Prostate gland (tissue), 2 donors: ENCODE results near the gene CHERP. TPM values are rescaled to one million over a fixed set of nuclear protein-coding genes. Genes with fewer than 3 reads are reported as not detected.

Experiments
- DNase-seq: peaks from one replicate; pipeline ENCODE4 v3.0.0-alpha.2; 2019; ENCODE audit warnings: low spot score
- H3K27ac ChIP-seq, 2 donors: fragments of 200-600 bp; sonication (generic); 2 replicates each; pipeline ENCODE4 v1.5.1; 2017 to 2019
- H3K27me3 ChIP-seq: fragments of 200-600 bp; sonication (generic); replicated peaks from 2 replicates; pipeline ENCODE4 v1.5.1; 2019; ENCODE audit not compliant: insufficient read depth
- H3K36me3 ChIP-seq, 2 donors: fragments of 200-600 bp; sonication (generic); 1 replicate in 1 of 2; 2 replicates in 1 of 2; pipeline versions ENCODE4 v1.5.1 to v1.8.1; 2017 to 2019
- H3K4me1 ChIP-seq: fragments of 200-600 bp; sonication (generic); replicated peaks from 2 replicates; pipeline ENCODE4 v1.5.1; 2019
- H3K4me3 ChIP-seq, 2 donors: fragments of 200-600 bp; sonication (generic); 2 replicates each; pipeline ENCODE4 v1.5.1; 2017 to 2019
- H3K9me3 ChIP-seq: fragments of 200-600 bp; sonication (generic); 2 replicates; pipeline ENCODE4 v1.5.1; 2017
- POLR2A ChIP-seq: fragments of 450-650 bp; IDR thresholded peaks from one replicate; pipeline ENCODE4 v1.6.1; 2016; ENCODE audit warnings: antibody characterized with exemption, mild to moderate bottlenecking
- POLR2AphosphoS5 ChIP-seq: sonication (generic); formaldehyde crosslinking; IDR thresholded peaks from one replicate; pipeline ENCODE4 v1.6.1; 2017; ENCODE audit warnings: antibody characterized with exemption
- WGBS: methylation state at CpG from one replicate; pipeline ENCODE4 v1.1.5; 2018; 5-methylcytosine and 5-hydroxymethylcytosine counted together
- intact Hi-C: fragments of 100-400 bp; cut with DNase I; formaldehyde crosslinking; loops from one replicate; pipeline ENCODE4 v1.14.2; 2022
- total RNA-seq, 2 donors: library from RNA; depleted of rRNA; stranded (reverse); fragments of >200 nt; gene quantifications; one replicate each; pipeline ENCODE4 v1.1.0, GENCODE V29; 2016
- TF ChIP-seq, protein P1 (sequence below), 4 experiments: fragments of 200-600 bp in 2 of 4; fragments of 450-650 bp in 2 of 4; sonication (generic) in 2 of 4; IDR thresholded peaks; 1 replicate in 3 of 4; 2 replicates in 1 of 4; pipeline ENCODE4 v1.5.1; 2016 to 2019; ENCODE audit warnings: antibody characterized with exemption in 4 of 4, mild to moderate bottlenecking in 2 of 4, moderate library complexity in 2 of 4

Gene CHERP
- total RNA-seq, 2 donors from 2014 or later, result 20.9 to 32.7 TPM

DNA sequence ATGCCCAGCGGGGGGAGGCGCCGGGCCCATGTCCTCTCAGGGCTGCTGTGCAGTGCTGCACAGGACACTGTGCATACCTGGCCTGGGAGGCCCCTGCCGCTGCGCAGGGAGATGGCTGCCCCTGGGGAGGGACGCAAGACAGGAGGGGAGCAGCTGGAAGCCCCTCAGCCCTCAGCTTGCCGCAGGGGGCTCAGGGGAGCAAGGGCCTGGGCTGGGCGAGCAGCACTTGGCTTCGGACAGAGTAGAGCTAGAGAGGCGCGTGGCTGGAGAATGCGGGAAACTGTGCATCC lies 10.9 kb downstream of the CHERP start:
- WGBS, result 97% methylated on average over 12 of the region's 12 CpGs
- Histone ChIP-seq H3K4me3 (no peak overlapping the region), H3K36me3 (peaks cover 45 to 75% of the 10 kb centered on the region in 2 donors), H3K27me3 (no peaks in the 10 kb centered on the region), H3K4me1 (no peaks in the 10 kb centered on the region), H3K27ac (no peak overlapping the region), H3K9me3 (no peaks in the 10 kb centered on the region)
- intact Hi-C loops, result no loop called here
- TF ChIP-seq, protein P1, sequence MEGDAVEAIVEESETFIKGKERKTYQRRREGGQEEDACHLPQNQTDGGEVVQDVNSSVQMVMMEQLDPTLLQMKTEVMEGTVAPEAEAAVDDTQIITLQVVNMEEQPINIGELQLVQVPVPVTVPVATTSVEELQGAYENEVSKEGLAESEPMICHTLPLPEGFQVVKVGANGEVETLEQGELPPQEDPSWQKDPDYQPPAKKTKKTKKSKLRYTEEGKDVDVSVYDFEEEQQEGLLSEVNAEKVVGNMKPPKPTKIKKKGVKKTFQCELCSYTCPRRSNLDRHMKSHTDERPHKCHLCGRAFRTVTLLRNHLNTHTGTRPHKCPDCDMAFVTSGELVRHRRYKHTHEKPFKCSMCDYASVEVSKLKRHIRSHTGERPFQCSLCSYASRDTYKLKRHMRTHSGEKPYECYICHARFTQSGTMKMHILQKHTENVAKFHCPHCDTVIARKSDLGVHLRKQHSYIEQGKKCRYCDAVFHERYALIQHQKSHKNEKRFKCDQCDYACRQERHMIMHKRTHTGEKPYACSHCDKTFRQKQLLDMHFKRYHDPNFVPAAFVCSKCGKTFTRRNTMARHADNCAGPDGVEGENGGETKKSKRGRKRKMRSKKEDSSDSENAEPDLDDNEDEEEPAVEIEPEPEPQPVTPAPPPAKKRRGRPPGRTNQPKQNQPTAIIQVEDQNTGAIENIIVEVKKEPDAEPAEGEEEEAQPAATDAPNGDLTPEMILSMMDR (IDR thresholded peaks at IDR 0.05), result no peak
- TF ChIP-seq POLR2A (no peak), POLR2AphosphoS5 (no peak)
- no peak for DNase-seq

DNA sequence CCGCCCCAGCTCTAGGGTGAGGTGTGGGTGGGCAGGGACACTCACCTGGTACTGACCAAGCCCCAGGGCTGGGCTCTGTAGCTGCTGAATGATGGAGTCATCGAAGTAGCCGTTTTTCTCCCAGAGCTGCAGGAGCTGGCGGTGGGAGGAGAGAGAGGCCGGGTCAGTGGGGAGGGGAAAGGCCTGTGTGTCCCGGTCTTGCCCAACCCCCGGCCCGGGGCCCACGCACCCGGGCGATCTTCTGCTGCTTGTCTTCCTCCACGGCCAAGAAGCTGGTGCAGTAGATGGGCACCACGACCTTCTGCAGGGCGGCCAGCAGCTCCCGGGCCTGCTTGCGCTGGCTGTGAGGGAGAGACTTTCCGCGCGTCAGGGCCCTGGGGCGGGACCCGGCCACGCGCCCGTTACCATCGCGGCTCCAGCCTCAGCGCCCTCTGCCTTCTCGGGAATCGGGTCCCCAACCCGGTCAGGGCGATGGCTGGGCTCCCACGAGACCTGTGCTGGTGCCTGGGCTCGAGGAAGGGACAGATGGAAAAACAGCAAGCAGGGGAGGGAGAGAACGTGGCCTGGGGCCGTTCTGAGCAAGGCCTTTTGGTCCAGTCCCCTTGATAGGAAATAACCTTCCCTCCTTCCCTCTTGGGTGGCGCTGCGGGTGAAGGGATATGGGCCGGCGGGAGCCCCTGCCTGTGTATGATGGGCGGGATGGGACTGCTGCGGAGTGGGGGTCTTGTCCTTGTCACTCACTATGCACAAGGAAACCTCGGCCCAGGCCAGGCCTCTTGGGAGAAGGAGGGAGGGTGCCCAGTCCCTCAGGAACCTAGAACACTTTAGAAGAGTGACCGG lies 11.5 kb downstream of the CHERP start:
- Histone ChIP-seq H3K27ac (no peak overlapping the region), H3K36me3 (peaks cover 45 to 80% of the 10 kb centered on the region in 2 donors), H3K9me3 (no peaks in the 10 kb centered on the region), H3K4me3 (no peak overlapping the region), H3K4me1 (no peaks in the 10 kb centered on the region), H3K27me3 (no peaks in the 10 kb centered on the region)
- TF ChIP-seq POLR2A (no peak), POLR2AphosphoS5 (no peak)
- TF ChIP-seq, protein P1 (IDR thresholded peaks at IDR 0.05), result no peak
- intact Hi-C loops, result no loop called here
- 87% methylated on average over 43 of the region's 43 CpGs for WGBS
- no peak for DNase-seq

GRCh38 chr19:16529466-16530144 lies 12.6 kb downstream of the CHERP start:
- Histone ChIP-seq H3K4me3 (no peak overlapping the region), H3K27me3 (no peaks in the 10 kb centered on the region), H3K9me3 (no peaks in the 10 kb centered on the region), H3K4me1 (no peaks in the 10 kb centered on the region), H3K27ac (no peak overlapping the region), H3K36me3 (peaks cover 45 to 80% of the 10 kb centered on the region in 2 donors)
- 89% methylated on average over 25 of the region's 25 CpGs for WGBS
- DNase-seq, result no peak
- intact Hi-C loops, result no loop called here
- no peak for TF ChIP-seq POLR2A
- no peak for TF ChIP-seq POLR2AphosphoS5
- TF ChIP-seq, protein P1 (IDR thresholded peaks at IDR 0.05), result no peak

- TF ChIP-seq, protein P1 (IDR thresholded peaks at IDR 0.05), result peak in 3 of 4 experiments; percentile 9 to 28 (median 16)
- no peak for TF ChIP-seq POLR2AphosphoS5
- DNase-seq, result no peak
- WGBS, result 88% methylated on average over 12 of the region's 12 CpGs
- no peaks in the 10 kb centered on the region for H3K4me1 ChIP-seq
- intact Hi-C loops, result no loop called here
- H3K27ac ChIP-seq, result peak overlapping the region in 1 of 2 donors; percentile 14
- no peak overlapping the region for H3K4me3 ChIP-seq
- peaks cover 38 to 76% of the 10 kb centered on the region in 2 donors for H3K36me3 ChIP-seq
- no peaks in the 10 kb centered on the region for H3K27me3 ChIP-seq
- no peaks in the 10 kb centered on the region for H3K9me3 ChIP-seq
Observed at GRCh38 chr19:16527971-16528521, 14.2 kb downstream of the CHERP start.
